Measurements from ENCODE around the gene CD109. TPM values are rescaled to one million over a fixed set of nuclear protein-coding genes. Genes with fewer than 3 reads are reported as not detected.

Gene CD109
- total RNA-seq, 1 donor from 2014 or later: 27.4 TPM

DNA sequence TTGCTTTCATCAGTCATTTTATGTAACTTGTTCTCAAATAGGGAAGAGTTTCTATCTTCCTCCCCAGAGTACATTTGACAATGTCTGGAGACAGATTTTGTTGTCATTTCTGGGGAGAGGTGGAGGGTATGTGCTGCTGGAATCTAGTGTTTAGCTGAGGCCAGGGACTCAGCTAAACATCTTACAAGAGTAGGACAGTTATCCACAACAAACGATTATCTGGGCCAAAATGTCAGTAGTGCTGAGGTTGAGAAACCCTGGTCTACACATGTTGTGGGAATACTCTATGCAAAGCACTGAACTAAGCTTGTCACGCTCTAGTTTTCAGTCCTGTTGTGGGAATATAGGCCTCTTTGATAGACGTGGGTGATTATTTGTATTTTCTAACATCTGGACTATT is 171.4 kb downstream of the CD109 start:
- FAIRE-seq (no peak), DNase-seq (ENCODE audit: low read depth) (no peak)

DNA sequence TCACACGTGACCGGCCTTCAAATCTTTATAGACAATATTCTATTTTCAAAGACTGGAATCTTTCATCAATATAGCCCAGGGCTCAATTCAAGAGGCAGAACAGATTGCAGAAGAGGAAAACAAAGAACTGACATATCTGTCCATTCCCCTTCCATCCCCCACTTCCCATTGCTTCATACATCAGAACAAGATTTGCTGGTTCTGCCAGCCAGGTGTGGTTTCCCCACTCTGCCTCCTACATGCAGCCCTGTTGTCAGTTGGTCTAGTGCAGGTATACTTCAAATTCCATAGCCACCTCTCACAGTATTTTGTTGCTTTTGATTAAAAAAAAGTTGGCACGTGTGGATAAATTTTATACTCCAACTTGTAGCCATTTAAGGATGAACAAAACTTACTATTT is 174.9 kb downstream of the CD109 start:
- FAIRE-seq (peak; percentile 55), DNase-seq (ENCODE audit: low read depth) (peak; percentile 86)
- Histone ChIP-seq H3K36me3 (ENCODE audit: control insufficient read depth, insufficient read depth, low read length) (no peaks in the 10 kb centered on the region), H3K27me3 (ENCODE audit: control insufficient read depth, insufficient read depth, low read length) (no peaks in the 10 kb centered on the region), H3K4me3 (ENCODE audit: low read depth, low read length) (no peak overlapping the region)
- TF ChIP-seq CTCF (IDR thresholded peaks at IDR 0.05; ENCODE audit: insufficient read depth, low read length, severe bottlenecking): no peak

More for the DNA sequence above, 171.4 kb downstream of the CD109 start:
- no peaks in the 10 kb centered on the region for H3K36me3 ChIP-seq (ENCODE audit: control insufficient read depth, insufficient read depth, low read length)
- no peaks in the 10 kb centered on the region for H3K27me3 ChIP-seq (ENCODE audit: control insufficient read depth, insufficient read depth, low read length)
- no peak for TF ChIP-seq CTCF (IDR thresholded peaks at IDR 0.05; ENCODE audit: insufficient read depth, low read length, severe bottlenecking)
- no peak overlapping the region for H3K4me3 ChIP-seq (ENCODE audit: low read depth, low read length)

GRCh38 chr6:73873081-73873480 is 177.1 kb downstream of the CD109 start:
- Histone ChIP-seq H3K36me3 (ENCODE audit: control insufficient read depth, insufficient read depth, low read length) (no peaks in the 10 kb centered on the region), H3K27me3 (ENCODE audit: control insufficient read depth, insufficient read depth, low read length) (no peaks in the 10 kb centered on the region), H3K4me3 (ENCODE audit: low read depth, low read length) (no peak overlapping the region)
- no peak for DNase-seq (ENCODE audit: low read depth)
- FAIRE-seq: no peak
- TF ChIP-seq CTCF (IDR thresholded peaks at IDR 0.05; ENCODE audit: insufficient read depth, low read length, severe bottlenecking): no peak

Other genes starting within 250 kb of the CD109 start
- 3.6 and 3.9 TPM in 2 replicates for gene CGAS, start 243.9 kb upstream of the CD109 start, total RNA-seq
- gene MTO1, start 234.5 kb upstream of the CD109 start, total RNA-seq: 40.3 and 47.1 TPM in 2 replicates
- gene EEF1A1, start 175.2 kb upstream of the CD109 start, total RNA-seq: 32,582 and 62,692 TPM in 2 replicates
- 12.4 and 18.7 TPM in 2 replicates for gene SLC17A5, start 42.2 kb upstream of the CD109 start, total RNA-seq